Right atrium auricular region (tissue), 2 donors: ENCODE data around the gene CAMK2B. TPM values are rescaled to one million over a fixed set of nuclear protein-coding genes. Genes with fewer than 3 reads are reported as not detected.

ENCODE experiments used
- DNase-seq: peaks from one replicate; pipeline ENCODE4 v3.0.0-alpha.2; 2019; ENCODE audit warnings: low spot score
- H3K27ac ChIP-seq, 2 donors: fragments of 200-600 bp; sonication (generic); 1 replicate in 1 of 2; 2 replicates in 1 of 2; pipeline ENCODE4 v1.5.1; 2016 to 2019
- H3K27me3 ChIP-seq, 2 donors: fragments of 200-600 bp; sonication (generic); one replicate each; pipeline versions ENCODE4 v1.5.1 to v1.6.0; 2017 to 2019
- H3K36me3 ChIP-seq: fragments of 200-600 bp; sonication (generic); one replicate; pipeline ENCODE4 v1.5.1; 2016
- H3K4me1 ChIP-seq, 2 donors: fragments of 200-600 bp; sonication (generic); one replicate each; pipeline versions ENCODE4 v1.5.1 to v1.6.0; 2017 to 2019
- H3K4me3 ChIP-seq, 2 donors: fragments of 200-600 bp; sonication (generic); 1 replicate in 1 of 2; 2 replicates in 1 of 2; pipeline ENCODE4 v1.5.1; 2017 to 2019; ENCODE audit warnings: mild to moderate bottlenecking in 1 of 2, moderate library complexity in 1 of 2
- H3K9me3 ChIP-seq, 2 donors: fragments of 200-600 bp; sonication (generic); one replicate each; pipeline ENCODE4 v1.5.1; 2019
- CTCF ChIP-seq, 2 donors: fragments of 200-600 bp; sonication (generic); IDR thresholded peaks; one replicate each; pipeline ENCODE4 v1.5.1; 2019; ENCODE audit warnings: antibody characterized with exemption in 2 of 2
- total RNA-seq, 2 donors: library from RNA; depleted of rRNA; stranded (reverse); fragments of >200 nt; gene quantifications; one replicate each; pipeline ENCODE4 v1.1.0, GENCODE V29; 2016

Gene CAMK2B
- total RNA-seq, 2 donors from 2014 or later: 79.9 to 84.7 TPM

- H3K27ac ChIP-seq: peak overlapping the region; percentile 91 to 97
- H3K4me3 ChIP-seq: no peak overlapping the region
- peaks cover 0 to 42% of the 10 kb centered on the region in 2 donors for H3K4me1 ChIP-seq
- H3K9me3 ChIP-seq: no peaks in the 10 kb centered on the region
- no peak for TF ChIP-seq CTCF (IDR thresholded peaks at IDR 0.05)
- no peak for DNase-seq
- no peaks in the 10 kb centered on the region for H3K27me3 ChIP-seq
- H3K36me3 ChIP-seq: no peaks in the 10 kb centered on the region
These were observed 12.4 kb downstream of the CAMK2B start for GRCh38 chr7:44313016-44313415.

- no peaks in the 10 kb centered on the region for H3K9me3 ChIP-seq
- TF ChIP-seq CTCF (IDR thresholded peaks at IDR 0.05): no peak
- H3K36me3 ChIP-seq: no peaks in the 10 kb centered on the region
- H3K27me3 ChIP-seq: no peaks in the 10 kb centered on the region
- H3K27ac ChIP-seq: peak overlapping the region; percentile 91 to 97
- DNase-seq: no peak
- H3K4me3 ChIP-seq: no peak overlapping the region
- H3K4me1 ChIP-seq: peaks cover 0 to 42% of the 10 kb centered on the region in 2 donors
These were observed 13.6 kb downstream of the CAMK2B start for GRCh38 chr7:44311561-44312495.

DNA sequence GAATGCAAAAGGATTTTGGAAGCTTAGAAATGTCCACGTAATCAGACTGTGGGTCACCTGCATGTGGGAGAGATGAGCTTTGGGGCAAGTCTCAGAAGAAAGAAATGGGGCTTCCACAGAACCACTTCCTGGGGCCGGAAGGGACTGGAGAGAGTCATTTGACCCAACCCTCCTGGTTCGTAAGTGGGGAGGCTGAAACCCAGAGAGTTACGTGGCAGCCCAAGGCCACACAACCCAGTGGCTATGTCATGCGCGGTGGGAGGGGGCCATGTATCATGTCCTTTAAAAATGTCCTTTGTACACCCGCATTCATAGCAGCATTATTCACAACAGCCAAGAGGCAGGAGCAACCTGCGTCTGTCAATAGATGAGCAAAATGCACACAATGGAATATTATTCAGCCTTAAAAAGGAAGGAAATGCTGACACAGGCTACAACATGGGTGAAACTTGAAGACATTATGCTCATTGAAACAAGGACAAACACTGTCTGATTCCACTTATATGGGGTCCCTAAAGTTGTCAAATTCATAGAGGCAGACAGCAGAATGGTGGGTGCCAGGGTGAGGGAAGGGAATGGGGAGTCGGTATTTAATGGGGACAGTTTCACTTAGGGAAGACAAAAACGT, 15.1 kb downstream of the CAMK2B start:
- peak overlapping the region in 1 of 2 donors; percentile 46 for H3K4me3 ChIP-seq

DNA sequence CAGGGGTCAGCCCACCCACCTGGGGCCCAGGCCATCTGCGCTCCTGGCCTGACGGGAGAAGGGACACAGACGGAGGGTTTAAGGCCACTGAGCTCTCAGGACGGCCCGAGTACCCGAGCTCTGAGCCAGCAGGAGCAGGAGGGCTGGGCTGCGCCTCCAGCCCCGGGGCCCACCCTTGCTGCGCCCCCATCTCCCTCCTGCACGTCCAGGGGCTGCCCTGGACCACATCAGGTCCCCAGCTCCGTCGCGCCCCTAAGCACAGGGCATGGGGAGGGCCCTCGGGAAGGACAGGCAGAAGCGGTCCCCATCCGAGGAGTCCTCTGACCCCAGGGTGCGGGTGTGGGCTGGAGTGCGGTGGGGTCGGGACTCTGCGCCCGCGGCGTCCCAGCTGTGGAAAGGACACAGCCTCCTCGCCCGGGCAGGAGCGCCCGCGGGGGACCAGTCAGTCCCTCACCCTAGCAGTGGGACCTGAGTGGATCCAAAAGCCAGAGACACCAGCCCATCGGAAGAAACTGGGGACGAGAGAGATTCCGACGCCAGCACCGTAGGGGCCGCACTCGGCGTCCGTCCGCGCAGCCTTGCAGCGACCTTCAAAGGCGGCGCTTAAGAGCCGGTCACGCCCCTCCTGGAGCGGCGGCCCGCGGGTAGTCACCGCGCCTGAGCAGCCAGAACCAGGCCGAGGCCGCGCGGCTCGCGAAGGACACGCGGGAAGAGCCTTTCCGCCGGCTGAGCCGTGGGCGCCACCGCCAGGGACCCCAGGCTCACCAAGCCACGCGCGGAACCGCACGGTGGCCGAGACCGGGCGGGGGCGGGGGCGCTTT, 15.9 kb downstream of the CAMK2B start:
- H3K27me3 ChIP-seq: no peaks in the 10 kb centered on the region
- no peak for TF ChIP-seq CTCF (IDR thresholded peaks at IDR 0.05)
- H3K4me3 ChIP-seq: peak overlapping the region; percentile 25 to 46
- H3K27ac ChIP-seq: peak overlapping the region; percentile 91 to 97
- peak; percentile 65 for DNase-seq
- H3K4me1 ChIP-seq: peaks cover 0 to 54% of the 10 kb centered on the region in 2 donors
- no peaks in the 10 kb centered on the region for H3K36me3 ChIP-seq
- H3K9me3 ChIP-seq: no peaks in the 10 kb centered on the region

More for the DNA sequence above, 15.1 kb downstream of the CAMK2B start:
- Histone ChIP-seq H3K36me3 (no peaks in the 10 kb centered on the region), H3K9me3 (no peaks in the 10 kb centered on the region), H3K27me3 (no peaks in the 10 kb centered on the region), H3K27ac (peak overlapping the region; percentile 91 to 97), H3K4me1 (peaks cover 0 to 52% of the 10 kb centered on the region in 2 donors)
- no peak for DNase-seq
- no peak for TF ChIP-seq CTCF (IDR thresholded peaks at IDR 0.05)

GRCh38 chr7:44308596-44309270, 16.7 kb downstream of the CAMK2B start:
- no peak for TF ChIP-seq CTCF (IDR thresholded peaks at IDR 0.05)
- H3K9me3 ChIP-seq: no peaks in the 10 kb centered on the region
- H3K27ac ChIP-seq: peak overlapping the region; percentile 91 to 97
- no peak overlapping the region for H3K4me3 ChIP-seq
- no peaks in the 10 kb centered on the region for H3K36me3 ChIP-seq
- no peaks in the 10 kb centered on the region for H3K27me3 ChIP-seq
- peak; percentile 57 for DNase-seq
- H3K4me1 ChIP-seq: peaks cover 0 to 54% of the 10 kb centered on the region in 2 donors
